Activated CD8-positive, alpha-beta T cell treated with anti-CD3 and anti-CD28 coated beads, Interleukin-2, amount 10 ng/mL, durations not matched to agents 7 days and 5 days (primary cell): Measurements from ENCODE around the gene BSN. TPM values are rescaled to one million over a fixed set of nuclear protein-coding genes. Genes with fewer than 3 reads are reported as not detected.

Experiments used
- ATAC-seq: fragments of 150-1000 bp; cut with Tn5 transposase; one replicate; pipeline ENCODE4 v1.10.0; 2021; ENCODE audit warnings: moderate library complexity
- CTCF ChIA-PET: fragments of 350-600 bp; sonication (Branson Sonifier 250); formaldehyde crosslinking; loops from one replicate; lab custom pipeline; 2021; ENCODE audit warnings: antibody characterized with exemption; lab: Charles Lee
- POLR2A ChIA-PET: fragments of 350-600 bp; sonication (Branson Sonifier 250); formaldehyde crosslinking; loops from one replicate; lab custom pipeline; 2021; ENCODE audit warnings: antibody characterized with exemption; lab: Charles Lee
- DNase-seq: peaks from one replicate; pipeline ENCODE4 v3.0.0-alpha.2; 2020
- H3K27ac Mint-ChIP-seq: one replicate; pipeline ENCODE4 v1.8.0; 2021; ENCODE audit warnings: mild to moderate bottlenecking, mixed read lengths
- H3K27me3 Mint-ChIP-seq: one replicate; pipeline ENCODE4 v1.8.0; 2021; ENCODE audit warnings: low read depth, mixed read lengths
- H3K36me3 Mint-ChIP-seq: one replicate; pipeline ENCODE4 v1.8.0; 2021; ENCODE audit warnings: low read depth, mixed read lengths
- H3K4me1 Mint-ChIP-seq: one replicate; pipeline ENCODE4 v1.8.0; 2021; ENCODE audit warnings: low read depth, mixed read lengths
- H3K4me3 Mint-ChIP-seq: one replicate; pipeline ENCODE4 v1.8.0; 2021; ENCODE audit warnings: mild to moderate bottlenecking, mixed read lengths
- H3K9me3 Mint-ChIP-seq: one replicate; pipeline ENCODE4 v1.8.0; 2022; ENCODE audit warnings: mixed read lengths; ENCODE audit not compliant: insufficient read depth
- total RNA-seq, 2 experiments: library from RNA; stranded (reverse); gene quantifications; one replicate each; pipeline ENCODE4 v1.2.3, GENCODE V29; 2021

Gene BSN
- total RNA-seq, 2 experiments from 2014 or later = 0.05 to 0.34 TPM

DNA sequence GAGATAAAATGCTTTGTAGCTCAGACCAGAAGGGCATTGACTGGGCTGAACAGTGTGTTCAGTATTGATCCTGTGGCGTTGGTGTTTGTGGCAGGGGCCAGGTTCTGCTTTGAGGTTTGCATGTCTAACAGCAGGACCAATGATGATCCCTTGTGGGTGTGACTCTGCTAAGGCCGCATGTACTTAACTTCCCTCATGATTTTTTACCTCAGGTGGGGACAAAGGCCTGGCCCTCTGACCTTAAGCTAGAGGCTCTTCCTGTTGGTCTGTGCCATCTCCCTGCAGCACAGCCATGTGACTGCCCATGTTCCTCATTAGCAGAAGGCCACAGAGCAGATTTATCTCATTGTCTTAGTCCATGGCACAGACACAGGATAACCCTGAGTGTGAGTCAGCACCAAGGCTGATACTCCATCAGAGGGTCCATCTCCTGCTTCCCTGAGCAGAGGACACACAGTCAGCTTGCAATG lies 34.3 kb upstream of the BSN start:
- peaks cover 11% of the 10 kb centered on the region for H3K4me1 Mint-ChIP-seq
- no peak overlapping the region for H3K4me3 Mint-ChIP-seq
- no peaks in the 10 kb centered on the region for H3K9me3 Mint-ChIP-seq
- H3K27me3 Mint-ChIP-seq = no peaks in the 10 kb centered on the region
- ATAC-seq (no peak), DNase-seq (no peak)
- CTCF ChIA-PET = interaction anchor here (1.5 to 2.9 kb wide), 2 partner anchors 9 to 152 kb away, joined by 5 to 10 read pairs; no protein-coding TSS in a partner anchor
- peaks cover 22% of the 10 kb centered on the region for H3K36me3 Mint-ChIP-seq
- POLR2A ChIA-PET = no interaction called here
- H3K27ac Mint-ChIP-seq = peak overlapping the region; percentile 1

- H3K9me3 Mint-ChIP-seq = no peaks in the 10 kb centered on the region
- no peak overlapping the region for H3K4me3 Mint-ChIP-seq
- peaks cover 8% of the 10 kb centered on the region for H3K36me3 Mint-ChIP-seq
- DNase-seq = no peak
- ChIA-PET CTCF (interaction anchor here (1.4 kb wide), 1 partner anchor 15 kb away, joined by 5 read pairs; no protein-coding TSS in a partner anchor), POLR2A (interaction anchor here (0.6 kb wide), 1 partner anchor 290 kb away, joined by 3 read pairs; the partner anchor contains the start of gene UBA7)
- no peak for ATAC-seq
- H3K27me3 Mint-ChIP-seq = no peaks in the 10 kb centered on the region
- no peak overlapping the region for H3K27ac Mint-ChIP-seq
- H3K4me1 Mint-ChIP-seq = peaks cover 15% of the 10 kb centered on the region
Observed at GRCh38 chr3:49523756-49524747, 30.2 kb upstream of the BSN start.

DNA sequence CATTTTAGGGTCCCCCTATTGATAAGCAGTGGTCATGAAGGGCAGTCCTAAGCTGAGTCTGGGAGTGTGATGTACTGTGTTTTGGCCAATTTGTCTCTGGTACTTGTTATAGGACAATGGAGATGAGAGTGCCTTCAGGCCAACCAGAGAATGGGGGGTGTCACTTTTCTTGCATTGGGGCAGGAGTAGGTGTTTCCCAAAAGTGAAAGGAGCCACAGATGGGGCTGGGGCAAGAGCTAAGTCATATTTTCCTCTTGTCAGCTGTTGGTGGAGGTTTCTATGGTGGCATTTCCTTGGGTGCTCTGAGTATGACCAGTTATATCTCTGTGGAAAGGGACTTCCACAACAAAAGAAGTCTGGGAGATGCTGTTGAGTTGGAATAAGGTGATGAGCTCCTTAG lies 24.7 kb upstream of the BSN start:
- peak; percentile 25 for DNase-seq
- peak; percentile 52 for ATAC-seq
- peaks cover 11% of the 10 kb centered on the region for H3K4me1 Mint-ChIP-seq
- no peaks in the 10 kb centered on the region for H3K9me3 Mint-ChIP-seq
- no peak overlapping the region for H3K4me3 Mint-ChIP-seq
- H3K27me3 Mint-ChIP-seq = no peaks in the 10 kb centered on the region
- POLR2A ChIA-PET = interaction anchor here (0.8 kb wide), 1 partner anchor 10 kb away, joined by 3 read pairs; no protein-coding TSS in a partner anchor
- peaks cover 33% of the 10 kb centered on the region for H3K36me3 Mint-ChIP-seq
- CTCF ChIA-PET = interaction anchor here (1.5 to 4.5 kb wide), 2 partner anchors 9 to 10 kb away, joined by 5 to 26 read pairs; no protein-coding TSS in a partner anchor
- peak overlapping the region; percentile 37 for H3K27ac Mint-ChIP-seq

GRCh38 chr3:49530231-49530630 lies 24.0 kb upstream of the BSN start:
- Mint-ChIP-seq H3K9me3 (no peaks in the 10 kb centered on the region), H3K4me3 (no peak overlapping the region), H3K27me3 (no peaks in the 10 kb centered on the region), H3K4me1 (peaks cover 11% of the 10 kb centered on the region), H3K36me3 (peaks cover 33% of the 10 kb centered on the region), H3K27ac (no peak overlapping the region)
- ATAC-seq (no peak), DNase-seq (no peak)
- POLR2A ChIA-PET = interaction anchor here (0.8 kb wide), 1 partner anchor 10 kb away, joined by 3 read pairs; no protein-coding TSS in a partner anchor
- CTCF ChIA-PET = interaction anchor here (1.5 to 4.5 kb wide), 2 partner anchors 9 to 10 kb away, joined by 5 to 26 read pairs; no protein-coding TSS in a partner anchor

- DNase-seq (no peak), ATAC-seq (no peak)
- ChIA-PET CTCF (interaction anchor here (0.9 kb wide), 1 partner anchor 9 kb away, joined by 3 read pairs; no protein-coding TSS in a partner anchor), POLR2A (no interaction called here)
- Mint-ChIP-seq H3K36me3 (peaks cover 33% of the 10 kb centered on the region), H3K4me3 (no peak overlapping the region), H3K27me3 (no peaks in the 10 kb centered on the region), H3K9me3 (no peaks in the 10 kb centered on the region), H3K4me1 (peaks cover 11% of the 10 kb centered on the region), H3K27ac (no peak overlapping the region)
Observed at GRCh38 chr3:49530701-49531100, 23.6 kb upstream of the BSN start.

DNA sequence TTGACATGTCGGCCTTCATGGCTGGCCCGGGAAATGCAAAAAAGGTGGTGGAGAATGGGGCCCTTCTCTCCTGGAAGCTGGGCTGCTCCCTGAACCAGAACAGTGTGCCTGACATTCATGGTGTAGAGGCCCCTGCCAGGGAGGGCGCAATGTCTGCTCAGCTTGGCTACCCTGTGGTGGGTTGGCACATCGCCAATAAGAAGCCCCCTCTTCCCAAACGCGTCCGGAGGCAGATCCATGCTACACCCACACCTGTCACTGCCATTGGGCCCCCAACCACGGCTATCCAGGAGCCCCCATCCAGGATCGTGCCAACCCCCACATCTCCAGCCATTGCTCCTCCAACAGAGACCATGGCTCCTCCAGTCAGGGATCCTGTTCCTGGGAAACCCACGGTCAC lies 23.1 kb upstream of the BSN start:
- DNase-seq = no peak
- CTCF ChIA-PET = interaction anchor here (0.9 kb wide), 1 partner anchor 8 kb away, joined by 3 read pairs; no protein-coding TSS in a partner anchor
- H3K27ac Mint-ChIP-seq = no peak overlapping the region
- no peak for ATAC-seq
- no peaks in the 10 kb centered on the region for H3K27me3 Mint-ChIP-seq
- H3K4me3 Mint-ChIP-seq = no peak overlapping the region
- H3K36me3 Mint-ChIP-seq = peaks cover 33% of the 10 kb centered on the region
- no peaks in the 10 kb centered on the region for H3K9me3 Mint-ChIP-seq
- POLR2A ChIA-PET = no interaction called here
- peaks cover 11% of the 10 kb centered on the region for H3K4me1 Mint-ChIP-seq

DNA sequence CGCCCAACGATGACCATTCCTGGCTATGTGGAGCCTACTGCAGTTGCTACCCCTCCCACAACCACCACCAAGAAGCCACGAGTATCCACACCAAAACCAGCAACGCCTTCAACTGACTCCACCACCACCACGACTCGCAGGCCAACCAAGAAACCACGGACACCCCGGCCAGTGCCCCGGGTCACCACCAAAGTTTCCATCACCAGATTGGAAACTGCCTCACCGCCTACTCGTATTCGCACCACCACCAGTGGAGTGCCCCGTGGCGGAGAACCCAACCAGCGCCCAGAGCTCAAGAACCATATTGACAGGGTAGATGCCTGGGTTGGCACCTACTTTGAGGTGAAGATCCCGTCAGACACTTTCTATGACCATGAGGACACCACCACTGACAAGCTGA lies 22.6 kb upstream of the BSN start:
- Mint-ChIP-seq H3K36me3 (peaks cover 33% of the 10 kb centered on the region), H3K27ac (peak overlapping the region; percentile 25), H3K4me3 (no peak overlapping the region), H3K9me3 (no peaks in the 10 kb centered on the region), H3K27me3 (no peaks in the 10 kb centered on the region), H3K4me1 (peaks cover 11% of the 10 kb centered on the region)
- CTCF ChIA-PET = interaction anchor here (0.9 kb wide), 1 partner anchor 8 kb away, joined by 3 read pairs; no protein-coding TSS in a partner anchor
- DNase-seq = no peak
- ATAC-seq = no peak
- POLR2A ChIA-PET = no interaction called here

DNA sequence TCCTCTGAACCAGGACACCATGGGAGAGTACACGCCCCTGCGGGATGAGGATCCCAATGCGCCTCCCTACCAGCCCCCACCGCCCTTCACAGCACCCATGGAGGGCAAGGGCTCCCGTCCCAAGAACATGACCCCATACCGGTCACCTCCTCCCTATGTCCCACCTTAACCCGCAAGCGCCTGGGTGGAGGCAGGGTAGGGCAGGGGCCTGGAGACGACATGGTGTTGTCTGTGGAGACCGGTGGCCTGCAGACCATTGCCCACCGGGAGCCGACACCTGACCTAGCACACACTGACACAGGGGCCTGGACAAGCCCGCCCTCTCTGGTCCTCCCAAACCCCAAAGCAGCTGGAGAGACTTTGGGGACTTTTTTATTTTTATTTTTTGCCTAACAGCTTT lies 21.2 kb upstream of the BSN start:
- Mint-ChIP-seq H3K4me1 (peaks cover 7% of the 10 kb centered on the region), H3K36me3 (peaks cover 28% of the 10 kb centered on the region), H3K27ac (no peak overlapping the region), H3K9me3 (no peaks in the 10 kb centered on the region), H3K27me3 (no peaks in the 10 kb centered on the region), H3K4me3 (no peak overlapping the region)
- ATAC-seq = no peak
- ChIA-PET POLR2A (no interaction called here), CTCF (no interaction called here)
- DNase-seq = no peak

DNA sequence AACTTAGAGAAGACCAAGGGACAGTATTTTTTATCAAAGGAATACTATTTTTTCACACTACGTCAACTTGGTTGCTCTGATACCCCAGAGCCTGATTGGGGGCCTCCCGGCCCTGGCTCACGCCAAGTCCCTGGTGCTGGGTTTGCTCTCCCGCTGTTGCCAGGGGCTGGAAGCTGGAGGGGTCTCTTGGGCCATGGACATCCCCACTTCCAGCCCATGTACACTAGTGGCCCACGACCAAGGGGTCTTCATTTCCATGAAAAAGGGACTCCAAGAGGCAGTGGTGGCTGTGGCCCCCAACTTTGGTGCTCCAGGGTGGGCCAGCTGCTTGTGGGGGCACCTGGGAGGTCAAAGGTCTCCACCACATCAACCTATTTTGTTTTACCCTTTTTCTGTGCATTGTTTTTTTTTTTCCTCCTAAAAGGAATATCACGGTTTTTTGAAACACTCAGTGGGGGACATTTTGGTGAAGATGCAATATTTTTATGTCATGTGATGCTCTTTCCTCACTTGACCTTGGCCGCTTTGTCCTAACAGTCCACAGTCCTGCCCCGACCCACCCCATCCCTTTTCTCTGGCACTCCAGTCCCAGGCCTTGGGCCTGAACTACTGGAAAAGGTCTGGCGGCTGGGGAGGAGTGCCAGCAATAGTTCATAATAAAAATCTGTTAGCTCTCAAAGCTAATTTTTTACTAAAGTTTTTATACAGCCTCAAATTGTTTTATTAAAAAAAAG lies 20.3 kb upstream of the BSN start:
- POLR2A ChIA-PET = no interaction called here
- CTCF ChIA-PET = no interaction called here
- no peak for DNase-seq

GRCh38 chr3:49534581-49535441 lies 19.5 kb upstream of the BSN start:
- CTCF ChIA-PET = no interaction called here
- peaks cover 6% of the 10 kb centered on the region for H3K4me1 Mint-ChIP-seq
- ATAC-seq (no peak), DNase-seq (no peak)
- POLR2A ChIA-PET = no interaction called here
- no peak overlapping the region for H3K4me3 Mint-ChIP-seq
- peaks cover 28% of the 10 kb centered on the region for H3K36me3 Mint-ChIP-seq
- H3K9me3 Mint-ChIP-seq = no peaks in the 10 kb centered on the region
- H3K27ac Mint-ChIP-seq = no peak overlapping the region
- H3K27me3 Mint-ChIP-seq = no peaks in the 10 kb centered on the region

More for the DNA sequence above, 20.3 kb upstream of the BSN start:
- peaks cover 28% of the 10 kb centered on the region for H3K36me3 Mint-ChIP-seq
- no peaks in the 10 kb centered on the region for H3K9me3 Mint-ChIP-seq
- no peak overlapping the region for H3K27ac Mint-ChIP-seq
- H3K4me3 Mint-ChIP-seq = no peak overlapping the region
- no peaks in the 10 kb centered on the region for H3K27me3 Mint-ChIP-seq
- H3K4me1 Mint-ChIP-seq = peaks cover 7% of the 10 kb centered on the region
- ATAC-seq = no peak
